ENCODE results near the gene ULK2. TPM values are rescaled to one million over a fixed set of nuclear protein-coding genes. Genes with fewer than 3 reads are reported as not detected.

ULK2 gene
- total and polyA plus RNA-seq, 2 of the 13 experiments (the other 11 are each of a cell fraction or from before 2014, with no cell fraction given): 0.01 TPM; not detected in 1

- no peak for TF ChIP-seq ARHGAP35 (CRISPR knock-in tag; IDR thresholded peaks at IDR 0.05; ENCODE audit: borderline replicate concordance)
- TF ChIP-seq GATAD2A (CRISPR knock-in tag; IDR thresholded peaks at IDR 0.05): peak; percentile 85
- TF ChIP-seq MTF2 (CRISPR knock-in tag; IDR thresholded peaks at IDR 0.05; ENCODE audit: borderline replicate concordance): no peak
- TF ChIP-seq SAFB2 (CRISPR knock-in tag; IDR thresholded peaks at IDR 0.05; ENCODE audit: borderline replicate concordance, low read depth): no peak
- TF ChIP-seq MED1 (CRISPR knock-in tag; IDR thresholded peaks at IDR 0.05): no peak
- TF ChIP-seq, protein P1, sequence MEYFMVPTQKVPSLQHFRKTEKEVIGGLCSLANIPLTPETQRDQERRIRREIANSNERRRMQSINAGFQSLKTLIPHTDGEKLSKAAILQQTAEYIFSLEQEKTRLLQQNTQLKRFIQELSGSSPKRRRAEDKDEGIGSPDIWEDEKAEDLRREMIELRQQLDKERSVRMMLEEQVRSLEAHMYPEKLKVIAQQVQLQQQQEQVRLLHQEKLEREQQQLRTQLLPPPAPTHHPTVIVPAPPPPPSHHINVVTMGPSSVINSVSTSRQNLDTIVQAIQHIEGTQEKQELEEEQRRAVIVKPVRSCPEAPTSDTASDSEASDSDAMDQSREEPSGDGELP (IDR thresholded peaks at IDR 0.05; ENCODE audit: borderline replicate concordance, low read depth): peak; percentile 44; the same call in 1 of the 2 replicates
- TF ChIP-seq ZFP1 (CRISPR knock-in tag; IDR thresholded peaks at IDR 0.05): no peak
- TF ChIP-seq STAG1 (CRISPR knock-in tag; IDR thresholded peaks at IDR 0.05): no peak
- no peak for TF ChIP-seq FOXP1 (IDR thresholded peaks at IDR 0.05)
- peak; percentile 63; the same call in 1 of the 2 replicates for TF ChIP-seq FOXP1 (CRISPR knock-in tag; IDR thresholded peaks at IDR 0.05)
- TF ChIP-seq ATF2 (CRISPR knock-in tag; IDR thresholded peaks at IDR 0.05): no peak
- TF ChIP-seq MAFK (conservative IDR thresholded peaks at IDR 0.05 in 1 of 2, IDR thresholded peaks at IDR 0.05 in 1 of 2; ENCODE audit: low read length in 2 of 2): peak in 1 of 2 experiments; percentile 46; a peak in 2 of 4 replicates
- TF ChIP-seq, protein P2, sequence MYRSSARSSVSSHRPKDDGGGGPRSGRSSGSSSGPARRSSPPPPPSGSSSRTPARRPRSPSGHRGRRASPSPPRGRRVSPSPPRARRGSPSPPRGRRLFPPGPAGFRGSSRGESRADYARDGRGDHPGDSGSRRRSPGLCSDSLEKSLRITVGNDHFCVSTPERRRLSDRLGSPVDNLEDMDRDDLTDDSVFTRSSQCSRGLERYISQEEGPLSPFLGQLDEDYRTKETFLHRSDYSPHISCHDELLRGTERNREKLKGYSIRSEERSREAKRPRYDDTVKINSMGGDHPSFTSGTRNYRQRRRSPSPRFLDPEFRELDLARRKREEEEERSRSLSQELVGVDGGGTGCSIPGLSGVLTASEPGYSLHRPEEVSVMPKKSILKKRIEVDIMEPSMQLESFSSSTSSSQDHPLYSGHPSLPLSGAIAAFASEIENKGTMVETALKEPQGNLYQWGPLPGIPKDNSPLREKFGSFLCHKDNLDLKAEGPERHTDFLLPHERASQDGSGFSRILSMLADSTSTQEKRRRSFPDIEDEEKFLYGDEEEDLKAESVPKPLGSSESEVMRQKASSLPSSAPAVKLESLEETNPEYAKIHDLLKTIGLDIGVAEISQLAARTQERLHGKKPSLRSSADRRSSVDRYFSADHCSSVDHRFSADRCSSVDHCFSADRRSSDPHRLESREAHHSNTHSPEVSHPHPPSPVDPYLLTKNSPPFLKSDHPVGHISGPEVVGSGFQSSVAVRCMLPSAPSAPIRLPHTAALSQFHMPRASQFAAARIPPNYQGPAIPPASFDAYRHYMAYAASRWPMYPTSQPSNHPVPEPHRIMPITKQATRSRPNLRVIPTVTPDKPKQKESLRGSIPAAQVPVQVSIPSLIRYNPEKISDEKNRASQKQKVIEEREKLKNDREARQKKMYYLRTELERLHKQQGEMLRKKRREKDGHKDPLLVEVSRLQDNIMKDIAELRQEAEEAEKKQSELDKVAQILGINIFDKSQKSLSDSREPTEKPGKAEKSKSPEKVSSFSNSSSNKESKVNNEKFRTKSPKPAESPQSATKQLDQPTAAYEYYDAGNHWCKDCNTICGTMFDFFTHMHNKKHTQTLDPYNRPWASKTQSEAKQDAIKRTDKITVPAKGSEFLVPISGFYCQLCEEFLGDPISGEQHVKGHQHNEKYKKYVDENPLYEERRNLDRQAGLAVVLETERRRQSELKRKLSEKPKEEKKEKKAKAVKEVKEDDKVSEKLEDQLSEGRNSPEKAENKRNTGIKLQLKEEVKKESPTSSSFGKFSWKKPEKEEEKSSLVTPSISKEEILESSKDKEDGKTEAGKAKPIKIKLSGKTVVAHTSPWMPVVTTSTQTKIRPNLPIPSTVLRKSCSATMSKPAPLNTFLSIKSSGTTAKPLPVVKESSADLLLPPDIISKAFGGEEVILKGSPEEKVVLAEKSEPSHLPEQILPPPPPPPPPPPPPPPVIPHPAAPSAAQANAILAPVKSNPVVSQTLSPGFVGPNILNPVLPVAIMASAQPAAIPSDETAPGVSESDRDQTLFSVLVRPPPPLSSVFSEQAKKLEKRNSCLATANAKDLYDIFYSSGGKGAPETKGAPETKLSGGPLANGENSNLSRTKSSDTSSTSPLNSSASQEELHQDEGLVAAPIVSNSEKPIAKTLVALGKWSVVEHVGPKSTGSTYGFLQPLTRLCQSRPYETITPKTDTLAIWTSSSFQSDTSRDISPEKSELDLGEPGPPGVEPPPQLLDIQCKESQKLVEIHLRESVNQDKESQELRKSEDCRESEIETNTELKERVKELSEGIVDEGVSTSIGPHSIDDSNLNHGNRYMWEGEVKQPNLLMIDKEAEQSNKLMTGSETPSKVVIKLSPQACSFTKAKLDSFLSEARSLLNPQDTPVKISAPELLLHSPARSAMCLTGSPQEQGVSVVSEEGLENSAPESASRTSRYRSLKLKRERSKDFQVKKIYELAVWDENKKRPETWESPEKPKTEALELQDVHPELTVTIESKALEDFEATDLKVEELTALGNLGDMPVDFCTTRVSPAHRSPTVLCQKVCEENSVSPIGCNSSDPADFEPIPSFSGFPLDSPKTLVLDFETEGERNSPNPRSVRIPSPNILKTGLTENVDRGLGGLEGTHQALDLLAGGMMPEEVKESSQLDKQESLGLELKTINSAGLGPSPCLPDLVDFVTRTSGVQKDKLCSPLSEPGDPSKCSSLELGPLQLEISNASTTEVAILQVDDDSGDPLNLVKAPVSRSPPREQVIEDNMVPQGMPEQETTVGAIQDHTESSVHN (CRISPR knock-in tag; IDR thresholded peaks at IDR 0.05): no peak
- no peak for TF ChIP-seq ZBTB7B (CRISPR knock-in tag; IDR thresholded peaks at IDR 0.05)
- no peak for TF ChIP-seq NFYC (CRISPR knock-in tag; IDR thresholded peaks at IDR 0.05)
Observed at GRCh38 chr17:19781488-19782458, 86.0 kb downstream of the ULK2 start (continued).

Measured in HepG2 (cell line).